ENCODE data around the gene CNKSR1.

Gene CNKSR1, protein sequence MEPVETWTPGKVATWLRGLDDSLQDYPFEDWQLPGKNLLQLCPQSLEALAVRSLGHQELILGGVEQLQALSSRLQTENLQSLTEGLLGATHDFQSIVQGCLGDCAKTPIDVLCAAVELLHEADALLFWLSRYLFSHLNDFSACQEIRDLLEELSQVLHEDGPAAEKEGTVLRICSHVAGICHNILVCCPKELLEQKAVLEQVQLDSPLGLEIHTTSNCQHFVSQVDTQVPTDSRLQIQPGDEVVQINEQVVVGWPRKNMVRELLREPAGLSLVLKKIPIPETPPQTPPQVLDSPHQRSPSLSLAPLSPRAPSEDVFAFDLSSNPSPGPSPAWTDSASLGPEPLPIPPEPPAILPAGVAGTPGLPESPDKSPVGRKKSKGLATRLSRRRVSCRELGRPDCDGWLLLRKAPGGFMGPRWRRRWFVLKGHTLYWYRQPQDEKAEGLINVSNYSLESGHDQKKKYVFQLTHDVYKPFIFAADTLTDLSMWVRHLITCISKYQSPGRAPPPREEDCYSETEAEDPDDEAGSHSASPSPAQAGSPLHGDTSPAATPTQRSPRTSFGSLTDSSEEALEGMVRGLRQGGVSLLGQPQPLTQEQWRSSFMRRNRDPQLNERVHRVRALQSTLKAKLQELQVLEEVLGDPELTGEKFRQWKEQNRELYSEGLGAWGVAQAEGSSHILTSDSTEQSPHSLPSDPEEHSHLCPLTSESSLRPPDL

DNA sequence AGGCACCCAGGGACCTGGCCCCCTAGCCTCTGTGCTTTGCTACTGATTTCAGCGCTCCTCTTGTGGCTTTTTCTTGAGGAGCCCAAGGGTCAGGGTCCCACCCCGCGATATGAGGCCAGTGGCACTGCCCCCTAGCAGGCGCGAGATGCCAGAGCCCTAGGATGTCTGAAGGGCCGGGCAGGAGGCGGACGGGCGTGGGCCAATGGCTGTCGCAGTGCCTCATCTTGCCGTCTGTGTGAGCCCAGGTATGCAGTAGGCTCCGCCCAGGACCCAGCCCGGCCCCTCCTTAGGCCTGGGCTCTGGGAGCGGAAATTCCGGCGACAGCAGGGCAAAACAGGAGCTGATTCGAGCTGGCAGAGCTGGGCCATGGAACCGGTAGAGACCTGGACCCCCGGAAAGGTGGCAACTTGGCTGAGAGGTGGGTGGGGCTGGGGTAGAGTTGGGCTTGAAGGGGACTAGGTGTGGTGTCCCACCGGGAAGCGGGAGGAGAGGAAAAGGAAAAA lies at the start of gene CNKSR1:
CNKSR1 (plus strand) TSS at position 310 of the 503 bp plus-strand sequence; CDS start at position 367, 57 bp downstream.
- peak within 1 kb of the TSS; percentile 88 for H3K4me3 ChIP-seq (ENCODE audit: low read depth, low read length)
- H3K9ac ChIP-seq = no peak within 1 kb of the TSS
- H3K79me2 ChIP-seq = no peaks in the 10 kb centered on the region
- peak within 1 kb of the TSS; percentile 79 for H3K4me2 ChIP-seq (ENCODE audit: low read length)
- peak within 1 kb of the TSS; percentile 49 for H3K27ac ChIP-seq
- TF ChIP-seq, protein P1, sequence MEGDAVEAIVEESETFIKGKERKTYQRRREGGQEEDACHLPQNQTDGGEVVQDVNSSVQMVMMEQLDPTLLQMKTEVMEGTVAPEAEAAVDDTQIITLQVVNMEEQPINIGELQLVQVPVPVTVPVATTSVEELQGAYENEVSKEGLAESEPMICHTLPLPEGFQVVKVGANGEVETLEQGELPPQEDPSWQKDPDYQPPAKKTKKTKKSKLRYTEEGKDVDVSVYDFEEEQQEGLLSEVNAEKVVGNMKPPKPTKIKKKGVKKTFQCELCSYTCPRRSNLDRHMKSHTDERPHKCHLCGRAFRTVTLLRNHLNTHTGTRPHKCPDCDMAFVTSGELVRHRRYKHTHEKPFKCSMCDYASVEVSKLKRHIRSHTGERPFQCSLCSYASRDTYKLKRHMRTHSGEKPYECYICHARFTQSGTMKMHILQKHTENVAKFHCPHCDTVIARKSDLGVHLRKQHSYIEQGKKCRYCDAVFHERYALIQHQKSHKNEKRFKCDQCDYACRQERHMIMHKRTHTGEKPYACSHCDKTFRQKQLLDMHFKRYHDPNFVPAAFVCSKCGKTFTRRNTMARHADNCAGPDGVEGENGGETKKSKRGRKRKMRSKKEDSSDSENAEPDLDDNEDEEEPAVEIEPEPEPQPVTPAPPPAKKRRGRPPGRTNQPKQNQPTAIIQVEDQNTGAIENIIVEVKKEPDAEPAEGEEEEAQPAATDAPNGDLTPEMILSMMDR (IDR thresholded peaks at IDR 0.05) = peak; percentile 31
- H3K4me1 ChIP-seq = peaks cover 6% of the 10 kb centered on the region
- no peaks in the 10 kb centered on the region for H3K27me3 ChIP-seq (ENCODE audit: control insufficient read depth, insufficient read depth, low read length)
- H3K9me3 ChIP-seq (ENCODE audit: control insufficient read depth, low read length) = no peaks in the 10 kb centered on the region
- no peaks in the 10 kb centered on the region for H3K36me3 ChIP-seq (ENCODE audit: control insufficient read depth, insufficient read depth, low read length)
- peak within 1 kb of the TSS; percentile 77 for H2AFZ ChIP-seq

DNA sequence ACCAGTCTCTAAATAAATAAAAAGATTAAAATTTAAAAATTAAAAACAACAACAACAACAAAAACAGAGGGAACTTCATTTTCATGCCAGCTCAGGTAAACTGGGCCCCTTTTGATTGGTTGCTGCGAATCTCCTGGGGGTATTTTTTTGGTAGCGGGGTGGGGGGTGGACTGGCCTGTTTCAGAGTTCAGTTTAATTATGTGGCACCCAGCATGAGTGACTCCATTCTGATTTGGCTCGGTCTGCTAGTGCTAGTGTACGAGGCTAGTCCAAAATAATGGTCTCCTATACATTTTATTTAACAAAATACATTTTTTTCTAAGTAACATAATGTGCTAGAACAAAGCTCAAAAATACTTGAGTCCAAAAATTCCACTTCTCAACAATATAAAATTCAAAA lies 47.5 kb upstream of the CNKSR1 start:
- TF ChIP-seq, protein P1 (IDR thresholded peaks at IDR 0.05) = no peak
- Histone ChIP-seq H3K79me2 (no peaks in the 10 kb centered on the region), H3K27ac (no peak overlapping the region), H3K4me2 (ENCODE audit: low read length) (no peak overlapping the region), H3K27me3 (ENCODE audit: control insufficient read depth, insufficient read depth, low read length) (no peaks in the 10 kb centered on the region), H3K4me3 (ENCODE audit: low read depth, low read length) (no peak overlapping the region), H3K4me1 (no peaks in the 10 kb centered on the region), H2AFZ (no peak overlapping the region), H3K9ac (no peak overlapping the region), H3K36me3 (ENCODE audit: control insufficient read depth, insufficient read depth, low read length) (no peaks in the 10 kb centered on the region), H3K9me3 (ENCODE audit: control insufficient read depth, low read length) (no peaks in the 10 kb centered on the region)

DNA sequence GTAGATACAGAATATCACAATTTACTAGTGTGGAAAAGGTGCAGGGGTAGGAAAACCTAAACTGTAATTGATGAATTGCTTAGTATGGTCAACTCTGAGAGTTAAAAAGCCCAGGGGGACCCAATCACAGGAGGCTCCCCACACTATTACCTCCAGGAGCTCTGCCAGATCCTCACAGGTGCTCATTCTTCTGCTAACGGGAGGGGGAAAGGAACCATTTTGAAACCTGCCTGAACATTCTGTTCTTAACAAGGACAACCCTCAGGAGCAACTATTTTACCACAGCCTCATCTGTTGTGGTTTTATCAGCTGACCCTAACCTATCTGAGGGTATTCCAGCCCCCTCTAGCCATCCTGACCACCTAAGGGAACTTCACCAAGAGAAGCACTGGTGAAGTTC lies 46.6 kb upstream of the CNKSR1 start:
- no peak overlapping the region for H3K27ac ChIP-seq
- H3K4me3 ChIP-seq (ENCODE audit: low read depth, low read length) = no peak overlapping the region
- no peaks in the 10 kb centered on the region for H3K27me3 ChIP-seq (ENCODE audit: control insufficient read depth, insufficient read depth, low read length)
- no peaks in the 10 kb centered on the region for H3K79me2 ChIP-seq
- H3K36me3 ChIP-seq (ENCODE audit: control insufficient read depth, insufficient read depth, low read length) = no peaks in the 10 kb centered on the region
- TF ChIP-seq, protein P1 (IDR thresholded peaks at IDR 0.05) = no peak
- H3K9ac ChIP-seq = no peak overlapping the region
- no peak overlapping the region for H2AFZ ChIP-seq
- no peaks in the 10 kb centered on the region for H3K9me3 ChIP-seq (ENCODE audit: control insufficient read depth, low read length)
- no peak overlapping the region for H3K4me2 ChIP-seq (ENCODE audit: low read length)
- H3K4me1 ChIP-seq = no peaks in the 10 kb centered on the region

DNA sequence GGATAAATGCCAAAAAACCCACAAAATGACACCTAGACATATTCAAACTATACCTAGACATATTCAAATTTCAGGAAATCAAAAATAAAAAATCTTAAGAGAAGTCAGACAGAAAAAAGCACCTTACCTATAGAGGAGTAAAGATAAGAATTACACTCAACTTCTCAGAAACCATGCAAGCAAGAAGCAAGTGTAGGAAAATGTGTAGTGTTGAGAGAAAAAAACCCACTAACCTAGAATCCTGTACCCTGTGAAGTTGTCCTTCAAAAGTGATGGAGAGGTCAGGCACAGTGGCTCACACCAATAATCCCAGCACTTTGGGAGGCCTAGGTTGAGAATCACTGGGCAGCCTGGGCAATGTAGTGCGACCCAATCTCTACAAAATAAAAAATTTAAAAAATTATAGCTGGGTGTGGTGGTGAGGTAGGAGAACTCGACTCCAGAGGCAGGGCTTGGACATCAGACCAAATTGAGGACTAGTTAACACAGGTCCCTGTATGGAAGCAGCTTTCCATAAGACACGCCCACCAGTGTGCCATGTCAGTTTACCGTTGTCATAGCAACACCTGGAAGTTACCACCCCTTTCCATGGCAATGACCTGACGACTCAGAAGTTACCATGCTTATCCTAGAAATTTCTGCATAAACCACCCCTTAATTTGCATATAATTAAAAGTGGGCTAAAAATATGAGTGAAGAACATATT lies 45.0 kb upstream of the CNKSR1 start:
- H2AFZ ChIP-seq = no peak overlapping the region
- H3K27me3 ChIP-seq (ENCODE audit: control insufficient read depth, insufficient read depth, low read length) = no peaks in the 10 kb centered on the region
- no peaks in the 10 kb centered on the region for H3K79me2 ChIP-seq
- H3K4me2 ChIP-seq (ENCODE audit: low read length) = no peak overlapping the region
- H3K4me3 ChIP-seq (ENCODE audit: low read depth, low read length) = no peak overlapping the region
- H3K4me1 ChIP-seq = no peaks in the 10 kb centered on the region
- TF ChIP-seq, protein P1 (IDR thresholded peaks at IDR 0.05) = no peak
- H3K9me3 ChIP-seq (ENCODE audit: control insufficient read depth, low read length) = no peaks in the 10 kb centered on the region
- no peak overlapping the region for H3K27ac ChIP-seq
- H3K36me3 ChIP-seq (ENCODE audit: control insufficient read depth, insufficient read depth, low read length) = no peaks in the 10 kb centered on the region
- H3K9ac ChIP-seq = no peak overlapping the region

All from parathyroid adenoma (tissue), 2 donors.